HG03575 (cell line): ENCODE measurements around the gene HES4.

Source experiments
- ATAC-seq: cut with Tn5 transposase; IDR thresholded peaks from one replicate; pipeline ENCODE4 v1.9.1; 2021; ENCODE audit not compliant: unreplicated experiment, insufficient number of reproducible peaks, low FRiP score; ENCODE audit errors: extremely low read depth

Gene HES4

DNA sequence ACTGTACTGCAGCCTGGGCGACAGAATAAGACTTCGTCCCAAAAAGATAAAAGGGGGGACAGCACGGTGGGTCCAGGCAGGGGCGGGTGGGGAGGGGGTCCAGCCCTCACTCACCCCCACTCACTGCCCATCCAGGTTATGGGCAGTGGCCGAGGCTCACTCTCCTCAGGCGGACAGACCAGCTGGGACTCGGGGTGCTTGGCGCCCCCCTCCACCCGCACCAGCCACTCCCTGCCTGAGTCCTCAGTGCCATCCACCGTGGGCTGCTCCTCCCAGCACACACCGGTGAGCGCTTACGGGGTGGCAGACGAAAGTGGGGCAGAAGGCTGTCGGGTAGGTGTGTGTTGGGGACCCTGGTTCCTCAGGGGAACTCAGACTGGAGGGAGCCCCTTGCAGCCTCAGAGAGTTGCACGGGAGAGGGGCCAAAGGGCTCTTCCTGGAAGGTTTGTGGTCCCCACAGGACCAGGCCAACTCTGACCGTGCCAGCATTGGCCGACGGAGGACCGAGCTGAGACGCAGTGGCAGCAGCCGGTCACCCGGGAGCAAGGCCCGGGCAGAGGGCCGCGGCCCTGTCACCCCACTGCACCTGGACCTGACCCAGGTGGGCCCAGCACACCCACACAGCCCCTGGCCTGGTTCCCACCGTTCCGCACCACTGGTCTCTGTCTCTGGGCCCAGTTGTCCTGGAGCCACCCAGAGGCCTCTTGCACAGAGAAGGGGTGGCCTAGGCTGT lies 27.0 kb downstream of the HES4 start:
- ATAC-seq, result no peak

DNA sequence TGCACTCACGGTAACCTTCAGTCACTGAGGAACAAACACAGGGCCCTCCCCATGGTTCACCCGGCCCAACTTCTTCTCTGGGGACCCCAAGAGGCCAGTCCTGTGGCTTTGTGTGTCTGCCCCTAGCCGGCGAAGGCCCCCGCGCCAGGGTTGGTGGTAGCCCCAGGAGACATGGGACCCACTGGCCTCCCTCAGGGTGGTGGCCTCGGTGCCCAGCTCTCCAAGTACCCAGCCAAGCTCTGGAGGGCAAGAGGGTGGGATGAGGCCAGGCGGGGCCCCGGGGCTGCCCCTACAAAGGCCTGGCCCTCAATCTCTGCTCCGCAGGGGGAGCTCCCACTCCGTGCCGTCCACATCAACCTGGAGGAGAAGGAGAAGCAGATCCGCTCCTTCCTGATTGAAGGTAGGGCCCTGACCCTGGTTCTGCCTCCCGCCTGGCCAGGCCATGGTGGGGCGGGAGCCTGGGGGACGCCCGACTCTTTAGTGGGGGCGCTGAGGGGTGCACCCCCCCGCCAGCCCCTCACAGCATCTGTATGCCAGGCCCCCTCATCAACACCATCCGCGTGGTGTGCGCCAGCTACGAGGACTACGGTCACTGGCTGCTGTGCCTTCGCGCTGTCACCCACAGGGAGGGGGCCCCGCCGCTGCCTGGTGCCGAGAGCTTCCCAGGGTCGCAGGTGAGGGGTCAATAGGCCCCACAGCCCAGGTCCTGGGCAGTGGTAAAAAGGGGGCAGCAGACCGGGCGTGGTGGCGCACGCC lies 28.0 kb downstream of the HES4 start:
- ATAC-seq, result no peak

DNA sequence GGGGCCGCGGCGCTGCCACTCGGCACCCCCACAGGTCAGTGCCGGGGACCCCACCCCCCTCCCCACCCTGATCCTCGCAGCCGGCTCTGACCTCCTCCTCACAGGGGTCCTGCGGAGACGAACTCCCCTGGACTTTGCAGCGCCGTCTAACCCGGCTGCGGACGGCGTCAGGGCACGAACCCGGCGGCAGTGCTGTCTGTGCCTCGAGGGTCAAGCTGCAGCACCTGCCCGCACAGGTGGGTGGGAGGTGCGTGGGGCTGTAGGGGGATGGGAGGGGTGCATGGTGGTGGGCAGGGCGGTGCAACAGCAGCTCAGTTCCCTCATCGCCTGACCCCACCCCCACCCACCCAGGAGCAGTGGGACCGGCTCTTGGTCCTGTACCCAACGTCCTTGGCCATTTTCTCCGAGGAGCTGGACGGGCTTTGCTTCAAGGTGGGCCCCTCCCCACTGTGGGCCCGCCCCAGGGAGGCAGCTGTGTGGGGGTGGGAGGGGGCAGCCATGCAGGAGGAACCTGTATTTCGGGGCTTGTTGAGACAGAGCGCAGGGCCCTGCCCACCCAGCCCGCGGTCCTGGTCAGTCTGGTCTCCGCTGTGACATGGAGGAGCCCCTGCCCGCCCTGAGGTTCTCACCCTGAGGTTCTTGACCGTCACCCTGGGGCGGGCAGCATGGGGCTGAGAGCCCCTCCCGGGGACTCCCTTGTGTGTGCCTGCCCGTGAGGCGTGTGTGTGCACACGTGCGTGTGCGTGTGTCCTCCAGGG lies 28.7 kb downstream of the HES4 start:
- no peak for ATAC-seq

DNA sequence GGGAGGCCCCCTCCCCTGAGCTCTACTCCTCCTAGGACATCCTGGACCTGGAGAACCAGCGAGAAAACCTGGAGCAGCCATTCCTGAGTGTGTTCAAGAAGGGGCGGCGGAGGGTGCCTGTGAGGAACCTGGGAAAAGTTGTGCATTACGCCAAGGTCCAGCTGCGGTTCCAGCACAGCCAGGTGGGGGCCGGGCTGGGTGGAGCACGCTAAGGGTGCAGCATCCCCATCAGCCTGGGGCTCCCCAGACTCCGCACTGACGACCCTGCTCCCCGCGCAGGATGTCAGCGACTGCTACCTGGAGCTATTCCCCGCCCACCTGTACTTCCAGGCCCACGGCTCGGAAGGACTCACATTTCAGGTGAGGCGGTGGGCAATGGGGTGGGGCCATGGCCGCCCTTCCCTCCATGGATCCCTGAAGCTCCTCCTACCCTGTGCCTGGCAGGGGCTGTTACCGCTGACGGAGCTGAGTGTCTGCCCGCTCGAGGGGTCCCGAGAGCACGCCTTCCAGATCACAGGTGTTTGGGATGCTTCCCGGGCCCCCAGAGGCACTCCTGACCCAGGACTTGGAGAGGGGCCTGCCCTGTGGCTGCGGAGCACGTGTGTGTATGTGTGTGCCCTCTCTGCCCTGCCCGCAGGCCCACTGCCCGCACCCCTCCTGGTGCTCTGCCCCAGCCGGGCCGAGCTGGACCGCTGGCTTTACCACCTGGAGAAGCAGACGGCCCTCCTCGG lies 29.5 kb downstream of the HES4 start:
- ATAC-seq, result no peak

DNA sequence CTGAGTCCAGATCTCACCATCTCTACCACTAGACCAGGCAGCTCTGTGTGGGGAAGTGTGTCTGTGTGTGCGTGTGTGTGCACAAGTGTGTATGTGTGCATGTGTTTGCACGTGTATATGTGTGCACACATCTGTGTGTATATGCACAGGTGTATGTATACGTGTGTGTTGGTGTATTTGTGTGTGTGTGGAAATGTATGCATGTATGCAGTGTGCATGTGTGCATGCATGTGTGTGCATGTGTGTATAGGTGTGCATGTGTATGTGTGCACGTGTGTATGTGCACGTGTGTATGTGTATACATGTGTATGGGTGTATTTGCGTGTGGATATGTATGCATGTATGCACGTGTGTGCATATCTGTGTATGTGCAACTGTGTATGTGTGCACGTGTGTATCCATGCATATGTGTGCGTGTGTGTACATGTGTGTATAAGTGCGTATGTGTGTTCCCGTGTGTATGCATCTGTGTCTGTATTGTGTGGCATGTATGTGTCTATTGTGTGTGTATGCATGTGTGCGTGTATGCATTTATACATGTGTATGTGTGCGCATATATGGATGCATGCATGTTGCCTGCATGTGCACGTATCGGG lies 30.5 kb downstream of the HES4 start:
- ATAC-seq, result no peak

DNA sequence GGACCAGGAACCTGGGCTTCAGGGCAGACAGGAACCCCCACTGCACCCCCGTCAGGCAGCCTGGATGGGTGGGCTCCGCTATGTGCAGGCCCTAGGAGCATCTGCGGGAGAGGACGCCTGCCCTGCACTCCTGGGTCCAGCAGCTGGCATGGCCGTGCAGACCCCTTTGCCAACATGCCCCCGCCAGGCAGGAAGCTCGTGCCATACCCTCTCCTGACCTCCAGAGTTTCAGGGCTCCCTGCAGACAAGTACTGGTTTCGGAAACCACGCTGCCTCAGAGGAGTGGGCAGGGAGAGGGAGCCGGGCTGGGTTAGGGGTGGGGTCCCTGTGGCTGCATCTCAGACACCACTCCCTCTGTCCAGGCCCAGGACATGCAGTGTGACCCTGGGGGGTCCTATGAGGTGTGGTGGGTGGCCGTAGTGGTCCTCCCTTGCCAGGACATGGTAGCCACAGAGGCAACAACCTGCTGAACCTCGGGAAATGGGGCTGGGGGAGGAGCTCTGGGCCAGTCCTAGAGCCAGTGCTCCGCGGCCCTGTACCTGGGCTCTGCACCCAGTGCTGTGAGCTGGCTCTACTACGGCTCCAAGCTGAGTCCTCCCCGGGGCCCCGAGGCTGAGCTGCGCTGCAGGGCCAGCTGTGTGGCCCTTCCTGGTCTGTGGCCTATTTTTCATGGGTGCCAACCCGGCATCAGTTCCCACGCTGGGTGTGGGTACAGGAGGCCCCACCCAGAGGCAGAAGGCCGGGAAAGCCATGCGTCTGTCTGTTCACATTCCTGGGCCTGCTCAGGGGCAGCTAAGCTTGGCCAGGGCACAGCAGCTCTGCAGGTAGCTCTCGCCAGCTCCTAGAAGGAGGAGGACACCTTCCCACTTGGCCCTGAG lies 32.2 kb downstream of the HES4 start:
- ATAC-seq, result no peak

DNA sequence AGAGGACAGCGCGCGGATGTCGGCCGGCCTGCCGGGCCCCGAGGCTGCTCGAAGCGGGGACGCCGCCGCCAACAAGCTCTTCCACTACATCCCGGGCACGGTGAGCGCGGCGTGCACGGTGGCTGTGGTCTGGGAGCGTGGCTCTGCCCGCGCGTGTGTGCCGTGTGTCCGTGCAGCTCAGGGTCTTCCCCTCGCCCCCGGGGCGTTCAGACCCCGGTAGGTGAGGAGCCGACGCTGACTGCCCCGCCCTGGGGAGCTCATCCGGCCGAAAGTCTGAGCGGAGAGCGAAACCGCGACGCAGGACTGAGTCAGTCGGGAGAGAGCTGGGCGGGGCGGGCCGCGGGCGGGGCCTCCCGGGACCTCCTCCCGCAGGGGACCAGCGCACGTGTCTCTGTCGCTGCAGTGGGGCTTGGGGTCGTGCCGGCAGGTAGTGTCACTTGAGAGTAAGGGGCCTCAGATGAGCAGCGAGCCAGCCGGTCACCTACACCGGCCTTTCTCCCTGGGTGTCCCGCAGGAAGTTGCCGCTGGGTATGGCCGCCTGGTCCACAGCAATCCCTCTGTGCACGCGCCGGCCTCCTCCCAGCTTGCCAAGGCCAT lies 33.1 kb downstream of the HES4 start:
- ATAC-seq, result no peak

DNA sequence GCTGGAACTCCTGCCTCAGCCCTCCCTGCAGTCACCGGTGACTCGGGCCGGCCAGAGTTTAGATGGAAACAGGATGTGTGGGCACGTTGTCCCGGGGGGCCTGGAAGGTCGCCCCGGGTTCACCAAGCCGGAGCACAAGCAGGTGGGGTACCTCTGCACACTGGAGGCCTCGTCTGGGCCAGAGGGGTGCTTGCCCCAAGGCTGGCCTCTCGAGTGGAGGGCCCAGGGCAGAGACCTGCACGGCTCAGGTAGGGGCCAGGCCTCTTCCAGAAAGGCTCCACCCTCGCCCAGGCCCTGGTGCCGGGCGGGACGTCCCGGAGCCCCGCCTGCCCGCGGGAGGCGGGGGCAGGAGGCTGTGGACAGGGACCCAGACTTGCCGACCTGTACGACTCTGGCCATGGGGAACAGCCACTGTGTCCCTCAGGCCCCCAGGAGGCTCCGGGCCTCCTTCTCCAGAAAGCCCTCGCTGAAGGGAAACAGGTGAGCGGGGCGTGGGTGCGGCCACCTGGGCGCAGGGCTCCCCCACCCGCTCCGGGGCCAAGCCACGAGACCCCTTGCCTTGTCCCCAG lies 33.7 kb downstream of the HES4 start, which contains the start of gene PLEKHN1:
TSS of gene PLEKHN1 (plus strand) at position 348 of the 569 bp plus-strand sequence. CDS start at position 398, 50 bp downstream.
- ATAC-seq, result no peak

DNA sequence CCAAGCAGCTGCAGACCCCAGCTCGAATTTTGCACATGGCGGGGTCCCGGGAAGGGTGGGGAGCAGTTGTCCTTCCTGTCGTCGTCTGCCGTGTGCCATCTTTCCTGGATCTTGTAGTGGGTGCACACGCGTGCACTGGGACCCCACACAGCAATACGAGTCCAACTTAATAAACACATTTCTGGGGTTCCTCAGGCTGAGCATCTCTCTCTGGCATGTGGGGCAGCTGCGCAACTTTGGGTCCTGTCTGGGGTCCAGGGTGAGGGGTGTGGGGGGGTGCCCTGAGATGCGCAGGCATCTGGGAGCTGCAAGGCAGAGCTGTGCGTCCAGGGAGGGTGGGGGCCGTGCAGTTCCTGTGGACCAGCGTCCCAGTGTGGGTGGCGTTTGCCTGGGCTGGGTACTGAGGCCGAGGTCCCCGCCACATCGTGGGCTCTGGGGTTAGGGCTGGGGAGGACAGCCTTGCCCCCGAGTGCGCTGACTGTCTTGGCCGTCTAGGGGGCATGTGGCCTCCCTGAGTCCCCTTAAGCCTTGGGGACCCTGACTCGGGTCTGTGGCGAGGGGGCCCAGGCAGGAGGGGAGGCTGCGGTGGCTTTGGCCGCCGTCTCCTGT lies 34.3 kb downstream of the HES4 start:
- no peak for ATAC-seq

DNA sequence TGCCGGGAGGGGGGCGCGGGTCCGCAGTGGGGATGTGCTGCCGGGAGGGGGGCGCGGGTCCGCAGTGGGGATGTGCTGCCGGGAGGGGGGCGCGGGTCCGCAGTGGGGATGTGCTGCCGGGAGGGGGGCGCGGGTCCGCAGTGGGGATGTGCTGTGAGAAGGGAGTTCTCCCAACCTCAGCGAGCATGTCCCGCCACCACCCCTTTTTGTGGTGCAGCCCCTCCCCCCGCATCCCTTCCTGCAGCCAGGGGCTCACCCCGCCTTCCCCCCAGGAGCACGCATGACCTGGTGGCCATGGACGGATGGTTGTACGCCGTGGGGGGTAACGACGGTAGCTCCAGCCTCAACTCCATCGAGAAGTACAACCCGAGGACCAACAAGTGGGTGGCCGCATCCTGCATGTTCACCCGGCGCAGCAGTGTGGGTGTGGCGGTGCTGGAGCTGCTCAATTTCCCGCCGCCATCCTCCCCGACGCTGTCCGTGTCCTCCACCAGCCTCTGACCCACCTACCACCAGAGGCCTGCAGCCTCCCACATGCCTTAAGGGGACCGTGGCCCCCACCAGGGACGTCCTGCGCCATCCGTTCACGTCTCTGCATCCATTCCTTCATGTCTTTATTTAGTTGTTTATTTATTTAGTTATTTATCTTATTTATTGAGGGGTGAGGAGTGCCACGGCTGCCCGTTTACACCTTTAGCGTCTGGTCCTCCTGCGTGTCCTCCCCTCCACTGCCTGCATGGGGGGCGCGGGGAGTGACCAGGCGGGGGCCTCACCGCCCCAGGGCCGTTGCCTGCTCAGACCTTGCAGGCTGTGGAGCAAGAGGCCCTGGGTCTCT lies 35.0 kb downstream of the HES4 start:
- no peak for ATAC-seq

DNA sequence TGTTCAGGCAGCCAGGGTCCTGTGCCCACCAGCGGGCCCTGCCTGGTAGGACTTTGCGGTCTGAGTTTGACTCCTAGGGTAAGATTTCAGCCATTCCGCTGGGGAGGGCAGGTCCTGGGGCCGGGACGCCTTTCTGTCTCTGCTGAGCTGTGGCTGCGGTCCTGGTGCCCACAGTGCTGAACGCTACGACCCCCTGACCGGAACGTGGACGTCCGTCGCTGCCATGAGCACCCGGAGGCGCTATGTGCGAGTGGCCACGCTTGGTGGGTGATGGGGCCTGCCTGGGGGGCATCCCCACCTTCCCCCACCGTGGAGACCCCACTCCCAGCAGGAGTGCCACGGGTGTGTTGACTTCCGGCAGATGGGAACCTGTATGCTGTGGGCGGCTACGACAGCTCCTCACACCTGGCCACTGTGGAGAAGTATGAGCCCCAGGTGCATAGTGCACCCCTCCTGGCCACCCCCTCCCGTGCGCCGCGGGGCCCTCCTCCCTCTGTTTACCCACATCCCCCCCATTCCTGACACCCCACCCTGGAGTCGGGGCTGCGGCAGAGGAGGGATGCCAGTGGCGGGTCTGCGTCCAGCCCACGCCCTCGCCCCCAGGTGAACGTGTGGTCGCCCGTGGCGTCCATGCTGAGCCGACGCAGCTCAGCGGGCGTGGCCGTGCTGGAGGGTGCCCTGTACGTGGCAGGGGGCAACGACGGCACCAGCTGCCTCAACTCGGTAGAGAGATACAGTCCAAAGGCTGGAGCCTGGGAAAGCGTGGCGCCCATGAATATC lies 36.0 kb downstream of the HES4 start:
- ATAC-seq, result no peak

DNA sequence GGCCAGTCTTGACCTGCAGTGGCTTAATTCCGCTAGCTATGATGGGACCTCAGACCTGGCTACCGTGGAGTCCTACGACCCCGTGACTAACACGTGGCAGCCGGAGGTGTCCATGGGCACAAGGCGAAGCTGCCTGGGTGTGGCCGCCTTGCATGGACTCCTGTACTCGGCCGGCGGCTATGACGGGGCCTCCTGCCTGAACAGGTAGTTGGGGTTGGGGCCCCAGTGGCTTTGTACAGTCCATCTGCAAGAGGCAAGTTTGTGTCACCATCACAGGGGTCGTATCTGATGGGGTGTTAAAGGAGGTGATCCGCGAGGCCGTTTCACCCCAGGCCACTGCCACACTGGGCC lies 36.6 kb downstream of the HES4 start:
- ATAC-seq, result no peak

DNA sequence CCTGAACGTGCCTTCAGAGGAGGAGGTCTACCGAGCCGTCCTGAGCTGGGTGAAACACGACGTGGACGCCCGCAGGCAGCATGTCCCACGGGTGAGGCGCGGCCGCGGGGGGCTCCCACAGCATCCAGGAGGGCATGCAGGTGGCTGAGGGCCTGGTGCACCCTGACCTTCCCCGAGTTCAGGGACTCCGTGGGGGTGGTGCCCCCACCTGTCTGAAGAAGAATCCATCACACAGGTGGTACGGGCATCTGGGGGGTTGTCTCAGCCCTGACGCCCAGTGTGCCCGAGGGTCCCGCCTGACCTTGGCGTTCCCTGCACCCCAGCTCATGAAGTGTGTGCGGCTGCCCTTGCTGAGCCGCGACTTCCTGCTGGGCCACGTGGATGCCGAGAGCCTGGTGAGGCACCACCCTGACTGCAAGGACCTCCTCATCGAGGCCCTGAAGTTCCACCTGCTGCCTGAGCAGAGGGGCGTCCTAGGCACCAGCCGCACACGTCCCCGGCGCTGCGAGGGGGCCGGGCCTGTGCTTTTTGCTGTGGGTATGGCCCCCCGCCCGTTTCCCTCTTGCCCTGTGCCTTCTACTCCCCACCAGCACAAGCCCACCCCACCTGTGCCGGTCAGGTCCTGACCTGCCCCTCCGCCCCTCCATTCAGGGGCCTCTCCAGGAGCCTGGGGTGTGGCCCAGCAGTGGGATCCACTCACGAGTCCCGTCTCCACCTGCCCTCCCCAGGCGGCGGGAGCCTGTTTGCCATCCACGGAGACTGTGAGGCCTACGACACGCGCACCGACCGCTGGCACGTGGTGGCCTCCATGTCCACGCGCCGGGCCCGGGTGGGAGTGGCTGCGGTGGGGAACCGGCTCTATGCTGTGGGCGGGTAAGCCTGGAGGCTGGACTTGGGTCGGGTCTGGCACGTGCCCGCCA lies 37.3 kb downstream of the HES4 start:
- no peak for ATAC-seq

DNA sequence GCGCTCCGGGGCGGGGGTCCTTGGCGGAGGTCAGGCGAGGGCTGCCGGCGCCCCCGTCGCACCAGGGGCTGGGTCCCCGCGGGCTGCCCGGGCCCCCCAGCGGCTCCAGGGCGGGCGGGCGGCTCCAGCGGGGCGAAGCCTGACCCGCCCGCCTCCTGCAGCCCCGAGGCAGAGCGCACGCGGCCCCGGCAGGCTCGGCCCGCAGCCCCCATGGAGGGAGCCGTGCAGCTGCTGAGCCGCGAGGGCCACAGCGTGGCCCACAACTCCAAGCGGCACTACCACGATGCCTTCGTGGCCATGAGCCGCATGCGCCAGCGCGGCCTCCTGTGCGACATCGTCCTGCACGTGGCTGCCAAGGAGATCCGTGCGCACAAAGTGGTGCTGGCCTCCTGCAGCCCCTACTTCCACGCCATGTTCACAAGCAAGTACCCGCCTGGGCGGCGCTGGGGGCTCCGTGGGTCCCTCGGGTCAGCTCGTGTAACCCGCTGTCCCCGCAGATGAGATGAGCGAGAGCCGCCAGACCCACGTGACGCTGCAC lies 38.7 kb downstream of the HES4 start:
- ATAC-seq, result no peak
